Kidney (tissue), 14 donors: Measurements from ENCODE around the gene TNFAIP8L3. TPM values are rescaled to one million over a fixed set of nuclear protein-coding genes. Genes with fewer than 3 reads are reported as not detected.
"Not testable (repeated sequence)": the region's sequence is repeated elsewhere in the genome, so short reads cannot be mapped to it uniquely, and the experiment has no call there.

Experiments
- DNase-seq, 5 donors: peaks; one replicate each; pipeline ENCODE4 v3.0.0-alpha.2; 2013 to 2020
- FAIRE-seq: peaks from 2 replicates; lab custom pipeline; 2012; peaks lifted over from hg19 to GRCh38; lab: Jason Lieb, UNC
- H3K27ac ChIP-seq, 2 donors: one replicate each; pipeline ENCODE4 v1.7.0; 2013; ENCODE audit warnings: low read depth in 2 of 2, low read length in 2 of 2, inconsistent platforms in 1 of 2
- H3K27me3 ChIP-seq: one replicate; pipeline ENCODE4 v1.7.1; 2013; ENCODE audit warnings: low read length, inconsistent platforms; ENCODE audit not compliant: control insufficient read depth, insufficient read depth
- H3K36me3 ChIP-seq, 3 donors: one replicate each; pipeline versions ENCODE4 v1.7.0 to v1.7.1; 2013; ENCODE audit warnings: low read length in 3 of 3, control low read depth in 1 of 3, inconsistent platforms in 1 of 3; ENCODE audit not compliant: insufficient read depth in 3 of 3, control insufficient read depth in 2 of 3
- H3K4me1 ChIP-seq, 3 donors: one replicate each; pipeline versions ENCODE4 v1.7.0 to v1.7.1; 2013; ENCODE audit warnings: low read length in 3 of 3, inconsistent platforms in 1 of 3, low read depth in 1 of 3; ENCODE audit not compliant: control insufficient read depth in 2 of 3, insufficient read depth in 2 of 3
- H3K4me3 ChIP-seq, 3 donors: one replicate each; pipeline versions ENCODE4 v1.7.0 to v1.8.1; 2013; ENCODE audit warnings: low read length in 3 of 3, control low read depth in 1 of 3, inconsistent platforms in 1 of 3
- H3K9ac ChIP-seq, 3 donors: one replicate each; pipeline versions ENCODE4 v1.7.0 to v1.7.1; 2013; ENCODE audit warnings: low read length in 3 of 3, control low read depth in 1 of 3, inconsistent platforms in 1 of 3
- H3K9me3 ChIP-seq, 3 donors: one replicate each; pipeline versions ENCODE4 v1.7.0 to v1.7.1; 2013; ENCODE audit warnings: low read length in 3 of 3, control low read depth in 1 of 3, inconsistent platforms in 1 of 3; ENCODE audit not compliant: control insufficient read depth in 2 of 3, insufficient read depth in 1 of 3
- CTCF ChIP-seq: IDR thresholded peaks from 3 replicates; pipeline ENCODE4 v1.5.1; 2012; ENCODE audit warnings: mild to moderate bottlenecking, moderate library complexity, borderline replicate concordance; ENCODE audit not compliant: insufficient read depth; ENCODE audit errors: extremely low read depth
- intact Hi-C: fragments of 100-400 bp; cut with DNase I; formaldehyde crosslinking; loops from one replicate; pipeline ENCODE4 v1.11.1; 2022
- polyA plus RNA-seq: library from polyadenylated mRNA; stranded (reverse); fragments of 350-450 nt; fragmentation: Illumina TruSeq; extraction: RNeasy Lipid Tissue Mini Kit (QIAGEN cat#74804); gene quantifications from one replicate; pipeline ENCODE4 v1.2.3, GENCODE V29; 2014; ENCODE audit warnings: low read depth, low replicate concordance; ENCODE audit not compliant: insufficient read depth
- total RNA-seq: library from RNA; stranded (reverse); fragmentation: NEBNext Ultra II Directional; extraction: Animal tissue kit (Norgen Biotek cat#: 25700); gene quantifications from one replicate; pipeline ENCODE4 v1.2.1, GENCODE V29; 2021
- donor health status: control.
- donor health status: control.
- donor health status: control.
- donor health status: control.
- donor health status: control.
- donor health status: DM: yes; HTN: yes; CAD: no.
- donor health status: Normal renal cell carcinoma (clear cell type).

Gene TNFAIP8L3
- total and polyA plus RNA-seq, 2 donors from 2014 or later, result 2.4 to 8.9 TPM

DNA sequence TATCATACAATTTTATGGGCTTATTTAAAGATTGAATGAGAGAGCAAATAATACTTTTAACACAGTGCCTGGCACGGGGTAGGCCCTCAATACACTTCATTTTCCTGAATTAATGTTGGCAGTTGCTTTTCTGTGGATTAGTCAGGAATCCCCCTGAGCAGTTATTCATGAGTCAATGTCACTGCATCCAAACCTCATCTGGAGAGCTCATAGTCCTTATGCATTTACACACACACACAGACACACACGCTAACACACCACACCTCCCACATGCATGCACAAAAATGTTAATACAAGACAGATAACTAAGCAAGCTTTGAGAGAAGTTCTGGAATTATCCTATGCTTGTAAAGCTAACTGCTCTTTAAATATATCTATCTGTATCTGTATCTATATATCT is 34.0 kb upstream of the TNFAIP8L3 start:
- Histone ChIP-seq H3K27me3 (no peaks in the 10 kb centered on the region), H3K36me3 (no peaks in the 10 kb centered on the region), H3K4me1 (no peaks in the 10 kb centered on the region), H3K4me3 (no peak overlapping the region), H3K27ac (no peak overlapping the region), H3K9ac (no peak overlapping the region), H3K9me3 (no peaks in the 10 kb centered on the region)
- no peak for TF ChIP-seq CTCF
- DNase-seq (no peak), FAIRE-seq (no peak)
- intact Hi-C loops, result no loop called here

GRCh38 chr15:51126842-51127241 is 32.1 kb upstream of the TNFAIP8L3 start:
- DNase-seq, result no peak
- no peak for FAIRE-seq
- no peaks in the 10 kb centered on the region for H3K4me1 ChIP-seq
- no peak overlapping the region for H3K27ac ChIP-seq
- TF ChIP-seq CTCF, result no peak
- no peak overlapping the region for H3K4me3 ChIP-seq
- no peaks in the 10 kb centered on the region for H3K36me3 ChIP-seq
- H3K27me3 ChIP-seq, result no peaks in the 10 kb centered on the region
- no peak overlapping the region for H3K9ac ChIP-seq
- H3K9me3 ChIP-seq, result no peaks in the 10 kb centered on the region
- intact Hi-C loops, result no loop called here

GRCh38 chr15:51123002-51123401 is 28.3 kb upstream of the TNFAIP8L3 start:
- H3K4me3 ChIP-seq, H3K9ac ChIP-seq, H3K9me3 ChIP-seq, H3K4me1 ChIP-seq, H3K27ac ChIP-seq, H3K27me3 ChIP-seq, intact Hi-C loops, H3K36me3 ChIP-seq, DNase-seq: not testable (repeated sequence)
- peak; percentile 76 for FAIRE-seq

DNA sequence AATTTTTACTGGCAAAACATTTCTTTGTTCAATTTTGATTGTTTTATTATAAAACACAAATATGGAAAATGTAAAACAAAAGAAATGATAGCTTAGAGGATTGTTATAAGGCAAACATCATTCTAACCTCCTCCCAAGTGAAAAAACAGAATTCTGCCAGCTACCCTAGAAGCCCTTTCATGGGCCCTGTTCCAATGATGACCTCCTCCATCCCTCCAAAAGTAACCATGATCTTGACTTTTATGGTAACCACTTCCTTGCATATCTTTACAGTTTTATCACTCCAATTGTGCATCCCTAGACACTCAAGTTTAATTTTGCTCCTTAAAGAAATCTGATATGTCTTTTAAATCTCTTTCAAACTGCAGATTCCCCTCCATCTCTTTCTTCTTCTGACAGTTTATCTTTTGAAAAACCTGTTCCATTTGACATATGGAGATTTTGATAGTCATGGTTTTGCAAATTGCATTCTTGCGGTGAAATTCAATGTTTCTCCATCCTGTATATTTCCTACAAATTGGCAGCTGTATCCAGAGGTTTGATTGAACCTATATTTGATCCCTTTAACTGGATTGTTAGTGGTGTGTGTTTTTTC is 27.0 kb upstream of the TNFAIP8L3 start:
- TF ChIP-seq CTCF, result no peak
- H3K4me1 ChIP-seq, result no peaks in the 10 kb centered on the region
- DNase-seq (no peak), FAIRE-seq (no peak)
- no peaks in the 10 kb centered on the region for H3K9me3 ChIP-seq
- H3K4me3 ChIP-seq, result no peak overlapping the region
- H3K9ac ChIP-seq, result no peak overlapping the region
- H3K27me3 ChIP-seq, result no peaks in the 10 kb centered on the region
- no peak overlapping the region for H3K27ac ChIP-seq
- intact Hi-C loops, result no loop called here
- H3K36me3 ChIP-seq, result no peaks in the 10 kb centered on the region
